GM23248 (cell line): ENCODE results near the gene POLR3H.

Experiments used
- EZH2 ChIP-seq: fragments of 200-600 bp; sonication (generic); IDR thresholded peaks from 2 replicates; pipeline ENCODE4 v1.6.1; 2018; ENCODE audit warnings: antibody characterized with exemption, mild to moderate bottlenecking; ENCODE audit not compliant: insufficient read depth, poor library complexity, severe bottlenecking
- EZH2phosphoT487 ChIP-seq: fragments of 200-600 bp; sonication (generic); IDR thresholded peaks from 2 replicates; pipeline ENCODE4 v1.6.1; 2018; ENCODE audit warnings: antibody characterized with exemption, moderate library complexity, mild to moderate bottlenecking, low read depth; ENCODE audit not compliant: insufficient read depth

- TF ChIP-seq EZH2 (no peak), EZH2phosphoT487 (no peak)
These were observed 17.9 kb downstream of the POLR3H start for GRCh38 chr22:41526226-41526829.
